ENCODE data around the gene PAK4.

GRCh38 chr19:39168258-39169142 lies 42.9 kb downstream of the PAK4 start:
- TF ChIP-seq MAX (IDR thresholded peaks at IDR 0.05): no peak
- no peak for TF ChIP-seq TCF12 (IDR thresholded peaks at IDR 0.05; ENCODE audit: low read depth)
- TF ChIP-seq CEBPB (IDR thresholded peaks at IDR 0.05): no peak
- no peak for TF ChIP-seq TAF1 (IDR thresholded peaks at IDR 0.05; ENCODE audit: low read depth)
- TF ChIP-seq EGR1 (IDR thresholded peaks at IDR 0.05): no peak
- TF ChIP-seq REST (IDR thresholded peaks at IDR 0.05; ENCODE audit: low read depth): no peak
- no peak for TF ChIP-seq FOXM1 (IDR thresholded peaks at IDR 0.05; ENCODE audit: borderline replicate concordance, low read depth)
- no peak for TF ChIP-seq RAD21 (IDR thresholded peaks at IDR 0.05; ENCODE audit: low read depth)
- TF ChIP-seq YY1 (IDR thresholded peaks at IDR 0.05; ENCODE audit: low read depth): no peak
- no peak for TF ChIP-seq TEAD4 (IDR thresholded peaks at IDR 0.05)
- no peak for TF ChIP-seq USF1 (IDR thresholded peaks at IDR 0.05)
- TF ChIP-seq CREB1 (IDR thresholded peaks at IDR 0.05; ENCODE audit: low read depth): no peak
- TF ChIP-seq EP300 (IDR thresholded peaks at IDR 0.05; ENCODE audit: borderline replicate concordance): no peak
- TF ChIP-seq NFIC (IDR thresholded peaks at IDR 0.05): no peak
